Neural progenitor cell (in vitro differentiated cells): ENCODE measurements around the gene PHTF1.

Experiments used
- CTCF ChIP-seq: fragments of 200-600 bp; sonication (generic); IDR thresholded peaks from 2 replicates; pipeline ENCODE4 v1.5.1; 2017; ENCODE audit warnings: antibody characterized with exemption, mild to moderate bottlenecking
- EZH2 ChIP-seq: fragments of 200-600 bp; sonication (generic); IDR thresholded peaks from 2 replicates; pipeline ENCODE4 v1.6.1; 2017; ENCODE audit warnings: antibody characterized with exemption, mild to moderate bottlenecking, moderate library complexity
- EZH2phosphoT487 ChIP-seq: fragments of 200-600 bp; sonication (generic); IDR thresholded peaks from 2 replicates; pipeline ENCODE4 v1.6.1; 2017; ENCODE audit warnings: antibody characterized with exemption

DNA sequence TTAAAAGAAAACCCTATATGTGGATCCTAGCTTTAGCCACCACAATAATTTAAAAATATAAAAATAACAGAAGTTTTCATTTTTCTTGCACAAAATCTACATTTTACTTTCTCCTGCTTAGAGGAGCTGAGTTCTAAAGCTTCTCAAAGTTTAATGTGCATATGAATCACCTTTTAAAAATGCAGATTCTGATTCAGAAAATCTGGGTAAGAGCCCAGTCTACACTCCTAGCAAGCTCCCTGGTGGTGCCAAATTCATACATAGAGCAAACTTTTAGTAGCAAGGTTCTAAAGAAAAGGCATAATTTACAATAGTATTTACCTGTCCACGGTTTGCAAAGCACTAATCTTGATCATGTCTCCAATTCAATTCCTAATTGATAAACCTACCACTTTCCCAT is 33.7 kb upstream of the PHTF1 start:
- TF ChIP-seq EZH2phosphoT487 (no peak), CTCF (no peak), EZH2 (no peak)
